IPS-20b (cell line): Measurements from ENCODE around the gene CHML.

Experiments
- H3K27ac ChIP-seq: one replicate; pipeline ENCODE4 v1.5.1; 2013; ENCODE audit warnings: low read length
- H3K27me3 ChIP-seq: 2 replicates; pipeline ENCODE4 v1.6.1; 2013; ENCODE audit warnings: mild to moderate bottlenecking, low read length, inconsistent platforms; ENCODE audit not compliant: insufficient read depth
- H3K36me3 ChIP-seq: 2 replicates; pipeline ENCODE4 v1.6.1; 2013; ENCODE audit warnings: low read depth, mild to moderate bottlenecking, inconsistent platforms, low read length, moderate library complexity; ENCODE audit not compliant: insufficient read depth
- H3K4me1 ChIP-seq: 2 replicates; pipeline ENCODE4 v1.6.1; 2013; ENCODE audit warnings: mild to moderate bottlenecking, control low read depth, inconsistent platforms, low read length, moderate library complexity; ENCODE audit not compliant: insufficient read depth
- H3K4me3 ChIP-seq: 2 replicates; pipeline ENCODE4 v1.5.1; 2013; ENCODE audit warnings: mild to moderate bottlenecking, low read length, inconsistent platforms
- H3K9ac ChIP-seq: 2 replicates; pipeline ENCODE4 v1.6.1; 2013; ENCODE audit warnings: low read depth, mild to moderate bottlenecking, inconsistent platforms, low read length, moderate library complexity
- H3K9me3 ChIP-seq: 2 replicates; pipeline ENCODE4 v1.6.1; 2013; ENCODE audit warnings: mild to moderate bottlenecking, low read depth, low read length, inconsistent platforms; ENCODE audit not compliant: insufficient read depth

CHML gene

GRCh38 chr1:241600496-241600901 lies 39.7 kb downstream of the CHML start:
- Histone ChIP-seq H3K27ac (no peak overlapping the region), H3K9me3 (no peaks in the 10 kb centered on the region), H3K27me3 (no peaks in the 10 kb centered on the region), H3K4me3 (no peak overlapping the region), H3K36me3 (peaks cover 6% of the 10 kb centered on the region; the same call in 1 of the 2 replicates), H3K9ac (no peak overlapping the region), H3K4me1 (no peaks in the 10 kb centered on the region)

GRCh38 chr1:241598249-241598648 lies 41.9 kb downstream of the CHML start:
- H3K27me3 ChIP-seq = no peaks in the 10 kb centered on the region
- H3K9ac ChIP-seq = no peak overlapping the region
- H3K9me3 ChIP-seq = no peaks in the 10 kb centered on the region
- no peaks in the 10 kb centered on the region for H3K4me1 ChIP-seq
- H3K36me3 ChIP-seq = peaks cover 11% of the 10 kb centered on the region; the same call in 1 of the 2 replicates
- no peak overlapping the region for H3K27ac ChIP-seq
- no peak overlapping the region for H3K4me3 ChIP-seq

GRCh38 chr1:241596633-241597032 lies 43.5 kb downstream of the CHML start:
- no peak overlapping the region for H3K4me3 ChIP-seq
- no peaks in the 10 kb centered on the region for H3K9me3 ChIP-seq
- H3K4me1 ChIP-seq = no peaks in the 10 kb centered on the region; the same call in 1 of the 2 replicates
- peaks cover 11% of the 10 kb centered on the region; the same call in 1 of the 2 replicates for H3K36me3 ChIP-seq
- H3K9ac ChIP-seq = no peak overlapping the region
- no peak overlapping the region for H3K27ac ChIP-seq
- H3K27me3 ChIP-seq = no peaks in the 10 kb centered on the region

- Histone ChIP-seq H3K4me1 (no peaks in the 10 kb centered on the region; the same call in 1 of the 2 replicates), H3K4me3 (no peak overlapping the region), H3K9ac (no peak overlapping the region), H3K27me3 (no peaks in the 10 kb centered on the region), H3K9me3 (no peaks in the 10 kb centered on the region), H3K36me3 (peaks cover 11% of the 10 kb centered on the region; the same call in 1 of the 2 replicates), H3K27ac (no peak overlapping the region)
These were observed 47.0 kb downstream of the CHML start for GRCh38 chr1:241593186-241593585.

GRCh38 chr1:241592273-241592958 lies 47.8 kb downstream of the CHML start:
- H3K4me1 ChIP-seq = no peaks in the 10 kb centered on the region; the same call in 1 of the 2 replicates
- H3K9ac ChIP-seq = no peak overlapping the region
- no peak overlapping the region for H3K27ac ChIP-seq
- no peaks in the 10 kb centered on the region for H3K27me3 ChIP-seq
- no peaks in the 10 kb centered on the region for H3K9me3 ChIP-seq
- no peak overlapping the region for H3K4me3 ChIP-seq
- H3K36me3 ChIP-seq = peaks cover 11% of the 10 kb centered on the region; the same call in 1 of the 2 replicates

GRCh38 chr1:241591736-241592135 lies 48.4 kb downstream of the CHML start:
- H3K36me3 ChIP-seq = peaks cover 11% of the 10 kb centered on the region; the same call in 1 of the 2 replicates
- no peaks in the 10 kb centered on the region for H3K27me3 ChIP-seq
- no peak overlapping the region for H3K27ac ChIP-seq
- no peak overlapping the region for H3K9ac ChIP-seq
- no peak overlapping the region for H3K4me3 ChIP-seq
- no peaks in the 10 kb centered on the region; the same call in 1 of the 2 replicates for H3K4me1 ChIP-seq
- H3K9me3 ChIP-seq = no peaks in the 10 kb centered on the region

- Histone ChIP-seq H3K27ac (no peak overlapping the region), H3K9ac (no peak overlapping the region), H3K36me3 (peaks cover 7% of the 10 kb centered on the region; the same call in 1 of the 2 replicates), H3K9me3 (no peaks in the 10 kb centered on the region), H3K4me1 (no peaks in the 10 kb centered on the region; the same call in 1 of the 2 replicates), H3K27me3 (no peaks in the 10 kb centered on the region), H3K4me3 (no peak overlapping the region)
These were observed 48.9 kb downstream of the CHML start for GRCh38 chr1:241591317-241591716.

- Histone ChIP-seq H3K27me3 (no peaks in the 10 kb centered on the region), H3K36me3 (peaks cover 5% of the 10 kb centered on the region; the same call in 1 of the 2 replicates), H3K4me3 (no peak overlapping the region), H3K4me1 (no peaks in the 10 kb centered on the region; the same call in 1 of the 2 replicates), H3K9ac (no peak overlapping the region), H3K27ac (no peak overlapping the region), H3K9me3 (no peaks in the 10 kb centered on the region)
These were observed 49.5 kb downstream of the CHML start for GRCh38 chr1:241590719-241591118.
